NT2/D1 (cell line): ENCODE results near the gene CNDP1.

ENCODE experiments used
- DNase-seq: peaks from one replicate; pipeline ENCODE4 v3.0.0-alpha.2; 2011; ENCODE audit warnings: low read depth, low spot score
- H3K27me3 ChIP-seq: 2 replicates; pipeline ENCODE4 v1.6.0; 2011; ENCODE audit warnings: mild to moderate bottlenecking; ENCODE audit not compliant: insufficient read length, insufficient read depth
- H3K36me3 ChIP-seq: 2 replicates; pipeline ENCODE4 v1.6.1; 2011; ENCODE audit warnings: mild to moderate bottlenecking, low read length, mixed read lengths; ENCODE audit not compliant: insufficient read depth, insufficient read length
- H3K4me1 ChIP-seq: 2 replicates; pipeline ENCODE4 v1.5.1; 2011; ENCODE audit not compliant: insufficient read depth, insufficient read length
- H3K4me3 ChIP-seq: 2 replicates; pipeline ENCODE4 v1.5.1; 2011; ENCODE audit warnings: low read depth; ENCODE audit not compliant: insufficient read length
- H3K9ac ChIP-seq: 2 replicates; pipeline ENCODE4 v1.6.0; 2011; ENCODE audit warnings: low read depth; ENCODE audit not compliant: insufficient read length
- H3K9me3 ChIP-seq: 2 replicates; pipeline ENCODE4 v1.5.1; 2011; ENCODE audit warnings: mild to moderate bottlenecking, low read length; ENCODE audit not compliant: insufficient read depth
- SUZ12 ChIP-seq: IDR thresholded peaks from 2 replicates; pipeline ENCODE4 v1.6.1; 2011; ENCODE audit not compliant: insufficient read length, insufficient read depth; ENCODE audit errors: extremely low read depth
- YY1 ChIP-seq: IDR thresholded peaks from 2 replicates; pipeline ENCODE4 v1.6.1; 2011; ENCODE audit not compliant: insufficient read length, insufficient read depth
- ZNF274 ChIP-seq: IDR thresholded peaks from 2 replicates; pipeline ENCODE4 v1.6.1; 2011; ENCODE audit warnings: mild to moderate bottlenecking, low read depth, low read length

CNDP1 gene

DNA sequence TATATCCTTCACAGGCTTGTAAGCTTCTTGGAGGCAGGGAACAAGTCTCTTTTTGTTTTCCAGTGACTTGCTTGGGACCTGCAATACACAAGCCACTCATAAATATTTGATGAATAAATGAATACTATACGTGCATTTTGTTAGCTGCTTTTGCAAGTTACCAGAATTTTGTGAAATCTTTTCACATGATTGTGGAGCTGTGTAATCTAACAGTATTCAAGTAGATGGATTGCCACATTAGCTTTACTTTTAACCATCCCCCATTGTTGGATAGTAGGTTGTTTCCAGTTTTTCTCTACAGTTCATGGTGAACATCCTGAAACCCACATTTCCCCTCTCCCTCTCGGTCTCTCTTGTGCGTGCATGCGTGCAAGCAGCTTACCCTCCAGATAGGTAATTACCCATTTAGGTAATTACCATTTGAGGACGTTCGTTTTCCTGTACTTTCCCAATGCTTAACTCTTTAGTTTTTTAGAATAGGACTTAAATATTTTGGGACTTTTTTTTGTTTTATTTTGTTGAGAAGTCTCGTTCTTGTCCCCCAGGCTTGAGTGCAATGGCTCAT is 75.8 kb downstream of the CNDP1 start:
- H3K27me3 ChIP-seq = no peaks in the 10 kb centered on the region
- no peaks in the 10 kb centered on the region for H3K9me3 ChIP-seq
- no peaks in the 10 kb centered on the region for H3K36me3 ChIP-seq
- no peaks in the 10 kb centered on the region for H3K4me1 ChIP-seq
- H3K4me3 ChIP-seq = no peak overlapping the region
- no peak overlapping the region for H3K9ac ChIP-seq
- TF ChIP-seq ZNF274 = no peak
- TF ChIP-seq SUZ12 = no peak
- no peak for TF ChIP-seq YY1
- no peak for DNase-seq

DNA sequence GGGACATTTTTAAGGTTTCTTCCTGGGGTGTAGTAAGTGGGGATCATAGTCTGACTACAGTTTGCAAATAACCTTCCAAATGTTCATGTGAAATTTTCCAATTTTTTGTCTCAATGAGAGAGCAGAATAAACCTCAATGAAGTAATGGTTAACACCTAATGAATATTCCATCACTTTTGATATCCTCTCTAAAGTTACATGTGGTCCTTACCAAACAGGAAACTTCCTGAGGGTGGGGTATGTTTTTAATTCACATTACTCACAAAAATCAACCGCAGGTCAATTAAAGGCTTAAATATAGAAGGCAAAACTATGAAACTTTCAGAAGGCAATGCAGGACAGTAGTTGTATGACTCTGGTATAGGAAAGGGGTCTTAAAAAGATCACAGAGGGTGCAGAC is 76.6 kb downstream of the CNDP1 start:
- TF ChIP-seq YY1 = no peak
- no peaks in the 10 kb centered on the region for H3K36me3 ChIP-seq
- H3K4me3 ChIP-seq = no peak overlapping the region
- no peak for DNase-seq
- H3K27me3 ChIP-seq = no peaks in the 10 kb centered on the region
- H3K9ac ChIP-seq = no peak overlapping the region
- no peaks in the 10 kb centered on the region for H3K4me1 ChIP-seq
- no peaks in the 10 kb centered on the region for H3K9me3 ChIP-seq

DNA sequence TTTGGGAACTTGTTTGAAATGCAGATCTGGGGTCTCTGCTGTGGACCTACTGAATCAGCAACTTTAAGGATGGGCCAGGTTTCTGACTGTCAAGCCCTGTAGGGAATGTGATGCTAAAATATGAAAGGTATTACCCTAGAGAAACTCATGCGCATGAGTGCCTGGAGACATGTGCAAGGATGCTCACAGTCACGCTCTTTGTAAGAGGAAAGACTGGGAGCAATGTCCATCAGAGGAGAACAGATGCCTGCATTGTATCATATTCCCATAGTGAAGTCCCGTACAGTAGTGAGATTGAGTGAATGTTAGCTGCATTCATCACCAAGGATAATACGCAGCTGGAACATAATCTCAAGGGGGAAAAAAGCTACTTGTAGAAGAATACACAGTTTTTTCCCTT is 77.5 kb downstream of the CNDP1 start:
- DNase-seq = no peak
- Histone ChIP-seq H3K4me3 (no peak overlapping the region), H3K36me3 (peaks cover 2% of the 10 kb centered on the region), H3K4me1 (no peaks in the 10 kb centered on the region), H3K9me3 (0 out of 2 replicates have a peak, but pooled peaks cover 2% of the 10 kb centered on the region), H3K27me3 (no peaks in the 10 kb centered on the region), H3K9ac (no peak overlapping the region)
- TF ChIP-seq ZNF274 (no peak), YY1 (no peak), SUZ12 (no peak)

DNA sequence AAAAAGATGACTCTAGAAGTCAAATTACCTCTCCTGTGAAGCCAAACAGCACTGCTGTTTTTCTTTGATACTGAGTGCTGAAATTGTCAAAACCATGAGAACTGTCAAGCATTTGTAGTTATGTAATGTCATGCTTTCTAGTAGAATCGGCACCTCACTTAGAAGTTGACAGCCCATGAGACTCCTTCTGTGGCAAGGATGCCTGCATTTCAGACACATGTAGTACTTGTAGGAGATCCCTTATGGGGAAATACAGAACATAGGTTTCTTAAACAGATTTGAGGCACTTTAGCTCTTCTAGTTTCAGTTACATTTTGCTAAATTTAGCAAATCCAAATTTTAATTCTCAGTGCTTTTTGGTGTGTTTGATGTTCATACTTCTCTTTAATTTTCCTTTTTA is 79.1 kb downstream of the CNDP1 start:
- Histone ChIP-seq H3K9ac (no peak overlapping the region), H3K9me3 (0 out of 2 replicates have a peak, but pooled peaks cover 5% of the 10 kb centered on the region), H3K4me3 (no peak overlapping the region), H3K4me1 (no peaks in the 10 kb centered on the region), H3K36me3 (peaks cover 5% of the 10 kb centered on the region), H3K27me3 (no peaks in the 10 kb centered on the region)
- DNase-seq = no peak
- no peak for TF ChIP-seq ZNF274
- TF ChIP-seq YY1 = no peak

DNA sequence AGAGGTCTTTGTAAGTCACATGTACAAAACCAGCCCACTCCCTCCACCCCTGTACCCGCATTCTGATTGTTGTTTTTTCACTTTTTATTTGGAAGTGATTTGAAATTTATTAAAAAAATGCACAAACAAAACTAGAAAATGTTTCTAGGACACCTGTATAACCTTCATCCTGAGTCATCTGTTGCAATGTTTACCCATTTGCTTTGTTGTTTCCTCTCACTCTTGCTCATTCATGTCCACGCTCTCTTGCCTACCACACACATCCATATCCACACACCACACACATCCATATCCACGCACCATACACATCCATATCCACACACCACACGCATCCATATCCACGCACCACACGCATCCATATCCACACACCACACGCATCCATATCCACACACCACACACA is 82.2 kb downstream of the CNDP1 start:
- Histone ChIP-seq H3K9ac (no peak overlapping the region), H3K4me1 (no peaks in the 10 kb centered on the region), H3K27me3 (no peaks in the 10 kb centered on the region), H3K9me3 (0 out of 2 replicates have a peak, but pooled peaks cover 5% of the 10 kb centered on the region), H3K36me3 (peaks cover 5% of the 10 kb centered on the region), H3K4me3 (no peak overlapping the region)
- DNase-seq = no peak
- TF ChIP-seq SUZ12 (no peak), YY1 (no peak), ZNF274 (no peak)

DNA sequence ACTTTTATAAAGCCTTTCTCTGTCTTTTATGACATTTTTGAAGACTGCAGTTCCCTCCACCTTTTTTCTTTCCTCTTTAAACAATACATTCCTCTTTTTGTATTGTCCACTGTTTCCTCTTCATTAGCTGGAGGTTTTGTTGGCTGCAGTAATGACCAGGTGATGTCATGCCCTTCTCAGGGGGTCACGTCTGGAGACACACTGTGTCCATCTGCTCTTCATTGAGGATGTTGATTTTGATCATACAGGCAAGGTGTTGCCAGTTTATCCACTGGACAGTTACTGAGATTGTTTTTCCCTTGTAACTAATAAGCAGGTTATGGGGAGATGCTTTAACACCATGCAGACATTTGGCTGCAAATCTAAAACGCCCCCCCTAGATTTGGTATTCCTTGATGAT is 83.2 kb downstream of the CNDP1 start:
- no peak overlapping the region for H3K9ac ChIP-seq
- TF ChIP-seq YY1 = no peak
- TF ChIP-seq ZNF274 = no peak
- TF ChIP-seq SUZ12 = no peak
- DNase-seq = no peak
- H3K4me3 ChIP-seq = no peak overlapping the region
- H3K27me3 ChIP-seq = no peaks in the 10 kb centered on the region
- H3K36me3 ChIP-seq = peaks cover 5% of the 10 kb centered on the region
- H3K9me3 ChIP-seq = 0 out of 2 replicates have a peak, but pooled peaks cover 5% of the 10 kb centered on the region
- no peaks in the 10 kb centered on the region for H3K4me1 ChIP-seq

DNA sequence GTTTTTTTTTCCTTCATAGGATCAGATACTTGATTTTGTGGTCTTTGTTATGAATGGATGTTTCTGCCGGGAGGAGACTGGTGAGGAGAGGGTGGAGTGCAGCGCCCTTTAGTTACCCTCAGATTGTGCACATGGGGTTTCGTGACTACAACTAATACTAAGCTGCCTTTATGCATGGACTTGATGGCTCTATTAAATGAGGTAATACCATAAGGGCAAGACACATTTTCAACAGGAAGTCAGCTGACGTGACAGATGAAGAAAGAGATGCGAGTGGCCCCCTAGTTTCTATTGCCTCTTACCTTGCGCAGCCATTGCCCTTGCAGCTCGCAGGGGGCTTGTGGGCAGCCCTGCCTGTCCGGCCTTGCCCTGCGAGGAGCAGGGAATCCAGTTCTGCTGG is 87.8 kb downstream of the CNDP1 start:
- no peak overlapping the region for H3K9ac ChIP-seq
- DNase-seq = no peak

More for the DNA sequence above, 87.8 kb downstream of the CNDP1 start:
- H3K36me3 ChIP-seq = no peaks in the 10 kb centered on the region
- no peak for TF ChIP-seq ZNF274
- TF ChIP-seq YY1 = no peak
- no peak for TF ChIP-seq SUZ12
- H3K4me1 ChIP-seq = peaks cover 3% of the 10 kb centered on the region
- no peaks in the 10 kb centered on the region for H3K27me3 ChIP-seq
- H3K9me3 ChIP-seq = 0 out of 2 replicates have a peak, but pooled peaks cover under 1% of the 10 kb centered on the region
- no peak overlapping the region for H3K4me3 ChIP-seq
